Fibroblast of lung (primary cell): ENCODE data around the gene ZNF644.

Experiments
- EZH2 ChIP-seq: IDR thresholded peaks from 2 replicates; pipeline ENCODE4 v1.5.1; 2012; ENCODE audit warnings: low read length, control low read depth, mild to moderate bottlenecking; ENCODE audit errors: missing control alignments
- TF ChIP-seq, protein P1 (sequence below), 2 donors: IDR thresholded peaks in 1 of 2; conservative IDR thresholded peaks in 1 of 2; 1 replicate in 1 of 2; 2 replicates in 1 of 2; pipeline ENCODE4 v1.5.1; 2011 to 2012; ENCODE audit warnings: low read length in 2 of 2, control low read depth in 1 of 2, inconsistent platforms in 1 of 2, low read depth in 1 of 2, mild to moderate bottlenecking in 1 of 2

DNA sequence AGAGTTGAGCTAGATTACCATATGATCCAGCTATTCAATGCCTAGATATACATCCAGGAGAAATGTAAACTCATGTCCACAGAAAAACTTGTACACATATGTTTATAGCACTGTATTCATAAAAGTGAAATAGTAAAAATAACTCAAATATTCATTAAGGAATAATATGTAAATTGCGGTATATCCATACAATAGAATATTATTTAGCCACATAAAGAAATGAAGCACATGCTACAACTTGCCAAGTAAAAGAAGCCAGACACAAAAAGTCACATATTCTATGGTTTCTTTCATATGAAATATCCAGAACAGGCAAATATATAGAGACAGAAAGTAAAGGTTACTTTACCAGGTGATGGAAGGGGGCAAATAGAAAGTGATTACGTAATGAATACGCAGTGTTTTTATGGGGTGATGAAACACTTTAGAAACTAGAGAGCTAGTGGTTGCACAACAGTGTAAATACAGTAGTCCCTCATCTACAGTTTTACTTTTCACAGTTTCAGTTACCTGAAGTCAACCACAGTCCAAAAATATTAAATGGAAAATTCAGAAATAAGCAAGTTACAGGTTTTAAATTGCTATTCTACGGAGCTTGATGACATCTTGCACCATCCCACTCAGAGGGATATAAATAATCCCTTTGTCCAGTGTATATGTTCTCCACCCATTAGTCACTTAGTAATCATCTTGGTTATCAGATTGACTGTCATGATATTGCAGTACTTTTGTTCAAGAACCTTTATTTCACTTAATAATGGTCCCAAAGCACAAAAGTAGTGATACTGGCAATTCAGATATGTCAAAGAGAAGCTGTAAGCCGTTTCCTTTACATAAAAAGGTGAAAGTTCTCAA is 62.3 kb downstream of the ZNF644 start:
- TF ChIP-seq, protein P1, sequence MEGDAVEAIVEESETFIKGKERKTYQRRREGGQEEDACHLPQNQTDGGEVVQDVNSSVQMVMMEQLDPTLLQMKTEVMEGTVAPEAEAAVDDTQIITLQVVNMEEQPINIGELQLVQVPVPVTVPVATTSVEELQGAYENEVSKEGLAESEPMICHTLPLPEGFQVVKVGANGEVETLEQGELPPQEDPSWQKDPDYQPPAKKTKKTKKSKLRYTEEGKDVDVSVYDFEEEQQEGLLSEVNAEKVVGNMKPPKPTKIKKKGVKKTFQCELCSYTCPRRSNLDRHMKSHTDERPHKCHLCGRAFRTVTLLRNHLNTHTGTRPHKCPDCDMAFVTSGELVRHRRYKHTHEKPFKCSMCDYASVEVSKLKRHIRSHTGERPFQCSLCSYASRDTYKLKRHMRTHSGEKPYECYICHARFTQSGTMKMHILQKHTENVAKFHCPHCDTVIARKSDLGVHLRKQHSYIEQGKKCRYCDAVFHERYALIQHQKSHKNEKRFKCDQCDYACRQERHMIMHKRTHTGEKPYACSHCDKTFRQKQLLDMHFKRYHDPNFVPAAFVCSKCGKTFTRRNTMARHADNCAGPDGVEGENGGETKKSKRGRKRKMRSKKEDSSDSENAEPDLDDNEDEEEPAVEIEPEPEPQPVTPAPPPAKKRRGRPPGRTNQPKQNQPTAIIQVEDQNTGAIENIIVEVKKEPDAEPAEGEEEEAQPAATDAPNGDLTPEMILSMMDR (conservative IDR thresholded peaks at IDR 0.05 in 1 of 2, IDR thresholded peaks at IDR 0.05 in 1 of 2; ENCODE audit: low read depth in 1 of 2, low read length in 2 of 2), result no peak
- TF ChIP-seq EZH2, result no peak
